H9 (cell line): ENCODE data around the gene MMP26. TPM values are rescaled to one million over a fixed set of nuclear protein-coding genes. Genes with fewer than 3 reads are reported as not detected.

Source experiments
- DNase-seq: peaks from one replicate; pipeline ENCODE4 v3.0.0-alpha.2; 2017
- H2AFZ ChIP-seq: one replicate; pipeline ENCODE4 v1.6.1; 2013; ENCODE audit warnings: mild to moderate bottlenecking, low read length, control low read depth, moderate library complexity
- H2AK5ac ChIP-seq: 2 replicates; pipeline ENCODE4 v1.6.1; 2013; ENCODE audit warnings: low read length, control low read depth, mixed read lengths; ENCODE audit not compliant: insufficient read length
- H2BK120ac ChIP-seq: one replicate; pipeline ENCODE4 v1.6.1; 2013; ENCODE audit warnings: low read depth, mild to moderate bottlenecking, low read length, control low read depth, inconsistent platforms; ENCODE audit not compliant: poor library complexity, severe bottlenecking
- H2BK12ac ChIP-seq: 2 replicates; pipeline ENCODE4 v1.6.1; 2013; ENCODE audit warnings: low read length, control low read depth, mixed read lengths, low read depth; ENCODE audit not compliant: insufficient read length
- H2BK15ac ChIP-seq: 2 replicates; pipeline ENCODE4 v1.6.1; 2013; ENCODE audit warnings: low read depth, low read length, control low read depth
- H2BK20ac ChIP-seq: one replicate; pipeline ENCODE4 v1.6.1; 2013; ENCODE audit warnings: low read depth, mild to moderate bottlenecking, low read length, control low read depth, inconsistent platforms; ENCODE audit not compliant: poor library complexity, severe bottlenecking
- H2BK5ac ChIP-seq: 2 replicates; pipeline ENCODE4 v1.6.1; 2013; ENCODE audit warnings: low read length, control low read depth, mixed read lengths; ENCODE audit not compliant: insufficient read length
- H3K14ac ChIP-seq: 2 replicates; pipeline ENCODE4 v1.6.1; 2013; ENCODE audit warnings: low read length, control low read depth; ENCODE audit not compliant: insufficient read depth
- H3K18ac ChIP-seq: 2 replicates; pipeline ENCODE4 v1.6.1; 2013; ENCODE audit warnings: low read depth, mild to moderate bottlenecking, mixed read lengths, low read length, control low read depth; ENCODE audit not compliant: insufficient read length
- H3K23ac ChIP-seq: 2 replicates; pipeline ENCODE4 v1.6.1; 2013; ENCODE audit warnings: low read length, control low read depth, mixed read lengths, low read depth; ENCODE audit not compliant: insufficient read length
- H3K23me2 ChIP-seq: 2 replicates; pipeline ENCODE4 v1.6.1; 2013; ENCODE audit warnings: low read depth, mild to moderate bottlenecking, mixed read lengths, low read length, control low read depth; ENCODE audit not compliant: insufficient read length, poor library complexity, severe bottlenecking
- H3K27ac ChIP-seq: 2 replicates; pipeline ENCODE4 v1.5.1; 2013; ENCODE audit warnings: low read length, control low read depth, mixed read lengths, low read depth; ENCODE audit not compliant: insufficient read length
- H3K27me3 ChIP-seq: 2 replicates; pipeline ENCODE4 v1.6.1; 2013; ENCODE audit warnings: low read length, control low read depth, inconsistent platforms; ENCODE audit not compliant: insufficient read depth
- H3K4ac ChIP-seq: 2 replicates; pipeline ENCODE4 v1.6.1; 2013; ENCODE audit warnings: low read depth, mild to moderate bottlenecking, control low read depth, inconsistent platforms, low read length, moderate library complexity
- H3K4me1 ChIP-seq: 2 replicates; pipeline ENCODE4 v1.6.1; 2013; ENCODE audit warnings: low read length, control low read depth, inconsistent platforms; ENCODE audit not compliant: insufficient read depth
- H3K4me2 ChIP-seq: 2 replicates; pipeline ENCODE4 v1.6.1; 2013; ENCODE audit warnings: low read length, control low read depth, mixed read lengths; ENCODE audit not compliant: insufficient read length, insufficient read depth
- H3K56ac ChIP-seq: 2 replicates; pipeline ENCODE4 v1.6.1; 2013; ENCODE audit warnings: low read depth, mild to moderate bottlenecking, mixed read lengths, low read length, control low read depth; ENCODE audit not compliant: insufficient read length
- H3K79me1 ChIP-seq: 2 replicates; pipeline ENCODE4 v1.6.1; 2013; ENCODE audit warnings: low read depth, mild to moderate bottlenecking, moderate library complexity, low read length, control low read depth, inconsistent platforms; ENCODE audit not compliant: insufficient read depth, poor library complexity, severe bottlenecking
- H3K79me2 ChIP-seq: 2 replicates; pipeline ENCODE4 v1.6.1; 2013; ENCODE audit warnings: low read length, control low read depth, inconsistent platforms; ENCODE audit not compliant: insufficient read depth
- H3K9ac ChIP-seq: 2 replicates; pipeline ENCODE4 v1.6.1; 2013; ENCODE audit warnings: low read length, control low read depth, mixed read lengths; ENCODE audit not compliant: insufficient read length; ENCODE audit errors: extremely low read depth
- H3K9me3 ChIP-seq: one replicate; pipeline ENCODE4 v1.6.1; 2013; ENCODE audit warnings: low read depth, low read length, inconsistent platforms; ENCODE audit not compliant: control insufficient read depth
- H3T11ph ChIP-seq: one replicate; pipeline ENCODE4 v1.6.1; 2013; ENCODE audit warnings: mild to moderate bottlenecking, low read length, control low read depth, inconsistent platforms
- H4K20me1 ChIP-seq: one replicate; pipeline ENCODE4 v1.6.1; 2013; ENCODE audit not compliant: control insufficient read depth, insufficient read length, insufficient read depth
- H4K5ac ChIP-seq: 2 replicates; pipeline ENCODE4 v1.6.1; 2013; ENCODE audit warnings: low read depth, mild to moderate bottlenecking, mixed read lengths, low read length, control low read depth; ENCODE audit not compliant: insufficient read length
- H4K8ac ChIP-seq: replicated peaks from 2 replicates; pipeline ENCODE4 v1.6.1; 2013; ENCODE audit warnings: low read length, control low read depth, mixed read lengths, low read depth; ENCODE audit not compliant: insufficient read length
- H4K91ac ChIP-seq: 2 replicates; pipeline ENCODE4 v1.6.1; 2013; ENCODE audit warnings: low read depth, mild to moderate bottlenecking, moderate library complexity, mixed read lengths, low read length, control low read depth; ENCODE audit not compliant: insufficient read length
- H3K27ac Mint-ChIP-seq, 3 experiments: 2 replicates in 2 of 3; 3 replicates in 1 of 3; pipeline ENCODE4 v1.8.0; 2020 to 2021; ENCODE audit warnings: mixed read lengths in 3 of 3, mild to moderate bottlenecking in 1 of 3, moderate library complexity in 1 of 3
- H3K27me3 Mint-ChIP-seq: 2 replicates; pipeline ENCODE4 v1.8.0; 2021; ENCODE audit warnings: low read depth, mild to moderate bottlenecking, moderate library complexity, mixed read lengths
- H3K36me3 Mint-ChIP-seq, 3 experiments: 2 replicates in 2 of 3; 3 replicates in 1 of 3; pipeline ENCODE4 v1.8.0; 2020 to 2021; ENCODE audit warnings: low read depth in 3 of 3, mixed read lengths in 3 of 3; ENCODE audit not compliant: insufficient read depth in 1 of 3
- H3K4me1 Mint-ChIP-seq, 2 experiments: 2 replicates each; pipeline ENCODE4 v1.8.0; 2020; ENCODE audit warnings: mixed read lengths in 2 of 2
- H3K4me3 Mint-ChIP-seq, 2 experiments: 2 replicates in 1 of 2; 3 replicates in 1 of 2; pipeline ENCODE4 v1.8.0; 2020 to 2021; ENCODE audit warnings: mild to moderate bottlenecking in 2 of 2, mixed read lengths in 2 of 2, moderate library complexity in 1 of 2
- H3K9me3 Mint-ChIP-seq, 2 experiments: 2 replicates in 1 of 2; 3 replicates in 1 of 2; pipeline ENCODE4 v1.8.0; 2020; ENCODE audit warnings: mild to moderate bottlenecking in 2 of 2, mixed read lengths in 2 of 2, moderate library complexity in 1 of 2
- CTCF ChIP-seq: fragments of 200-600 bp; sonication (generic); conservative IDR thresholded peaks from 3 replicates; pipeline ENCODE4 v1.8.0; 2021; ENCODE audit warnings: antibody characterized with exemption, mild to moderate bottlenecking
- WGBS: extraction: QIAGEN DNeasy Blood & Tissue Kit; methylation state at CpG from one replicate; pipeline ENCODE4 v1.1.7; 2013; ENCODE audit warnings: missing lambda C conversion rate, low lambda C conversion rate, mixed read lengths; ENCODE audit not compliant: insufficient read length; ENCODE audit errors: extremely low coverage; 5-methylcytosine and 5-hydroxymethylcytosine counted together
- total RNA-seq: library from RNA; stranded (reverse); gene quantifications from 2 replicates; pipeline ENCODE4 v1.2.1, GENCODE V29; 2021

MMP26 gene
- total RNA-seq, 1 experiment from 2014 or later, result not detected

GRCh38 chr11:4682623-4683419 lies 21.8 kb upstream of the MMP26 start:
- H4K91ac ChIP-seq, result no peak overlapping the region
- no peak overlapping the region for H3K23ac ChIP-seq
- H3K9ac ChIP-seq, result no peak overlapping the region
- no peaks in the 10 kb centered on the region for H3K36me3 Mint-ChIP-seq
- H3K4me3 Mint-ChIP-seq, result no peak overlapping the region
- H3K14ac ChIP-seq, result no peak overlapping the region
- H3K9me3 ChIP-seq, result no peaks in the 10 kb centered on the region
- H3K23me2 ChIP-seq, result no peaks in the 10 kb centered on the region
- DNase-seq, result no peak
- no peak overlapping the region for H2BK120ac ChIP-seq
- H3K27me3 Mint-ChIP-seq, result no peaks in the 10 kb centered on the region
- TF ChIP-seq CTCF, result no peak
- no peaks in the 10 kb centered on the region for H4K20me1 ChIP-seq
- H3K79me2 ChIP-seq, result no peaks in the 10 kb centered on the region
- no peaks in the 10 kb centered on the region for H3K27me3 ChIP-seq
- H3K4me1 ChIP-seq, result no peaks in the 10 kb centered on the region
- H3K27ac Mint-ChIP-seq, result no peak overlapping the region
- H3K27ac ChIP-seq, result no peak overlapping the region
- H2BK15ac ChIP-seq, result no peak overlapping the region
- no peak overlapping the region for H2BK12ac ChIP-seq
- no peaks in the 10 kb centered on the region; a peak in 1 of 5 replicates for H3K9me3 Mint-ChIP-seq
- no peak overlapping the region for H2BK5ac ChIP-seq
- no peaks in the 10 kb centered on the region for H3K79me1 ChIP-seq
- no peak overlapping the region for H3K18ac ChIP-seq
- no peak overlapping the region for H3K4me2 ChIP-seq
- no peak overlapping the region for H4K5ac ChIP-seq
- H3K4me1 Mint-ChIP-seq, result no peaks in the 10 kb centered on the region
- no peak overlapping the region for H2AFZ ChIP-seq
- H4K8ac ChIP-seq, result no peak overlapping the region
- no peak overlapping the region for H3T11ph ChIP-seq
- H2BK20ac ChIP-seq, result no peak overlapping the region
- no peak overlapping the region for H3K56ac ChIP-seq
- H2AK5ac ChIP-seq, result no peak overlapping the region
- no CpG with 5 or more reads among the region's 2 CpGs for WGBS
- H3K4ac ChIP-seq, result no peak overlapping the region
